ENCODE measurements around the gene NIPAL3.

GRCh38 chr1:24491577-24492360, 76.2 kb downstream of the NIPAL3 start:
- TF ChIP-seq SP1 (IDR thresholded peaks at IDR 0.05) = no peak
- no peak for TF ChIP-seq L3MBTL2 (conservative IDR thresholded peaks at IDR 0.05)
- no peak for TF ChIP-seq FOXM1 (IDR thresholded peaks at IDR 0.05; ENCODE audit: borderline replicate concordance)
- TF ChIP-seq BHLHE40 (IDR thresholded peaks at IDR 0.05; ENCODE audit: borderline replicate concordance) = no peak
- no peak for TF ChIP-seq FOXA1 (IDR thresholded peaks at IDR 0.05)
- TF ChIP-seq LEF1 (IDR thresholded peaks at IDR 0.05; ENCODE audit: borderline replicate concordance) = no peak
